Parathyroid adenoma (tissue), 2 donors: ENCODE measurements around the gene EXOC4.

Experiments used
- H2AFZ ChIP-seq: fragments of 300-600 bp; sonication (generic); one replicate; pipeline ENCODE4 v1.7.0; 2017; ENCODE audit warnings: antibody characterized with exemption, mild to moderate bottlenecking
- H3K27ac ChIP-seq: fragments of 300-600 bp; sonication (generic); one replicate; pipeline ENCODE4 v1.7.0; 2017
- H3K27me3 ChIP-seq: fragments of 300-600 bp; sonication (generic); one replicate; pipeline ENCODE4 v1.7.0; 2017; ENCODE audit warnings: low read length; ENCODE audit not compliant: control insufficient read depth, insufficient read depth
- H3K36me3 ChIP-seq: fragments of 300-600 bp; sonication (generic); one replicate; pipeline ENCODE4 v1.7.0; 2017; ENCODE audit warnings: low read length; ENCODE audit not compliant: control insufficient read depth, insufficient read depth
- H3K4me1 ChIP-seq: fragments of 300-600 bp; sonication (generic); one replicate; pipeline ENCODE4 v1.7.0; 2017; ENCODE audit warnings: control low read depth
- H3K4me2 ChIP-seq: fragments of 300-600 bp; sonication (generic); one replicate; pipeline ENCODE4 v1.7.0; 2017; ENCODE audit warnings: low read length
- H3K4me3 ChIP-seq: fragments of 300-600 bp; sonication (generic); one replicate; pipeline ENCODE4 v1.7.0; 2017; ENCODE audit warnings: low read depth, low read length
- H3K79me2 ChIP-seq: fragments of 300-600 bp; sonication (generic); one replicate; pipeline ENCODE4 v1.7.0; 2017; ENCODE audit warnings: control low read depth
- H3K9ac ChIP-seq: fragments of 300-600 bp; sonication (generic); one replicate; pipeline ENCODE4 v1.7.0; 2017; ENCODE audit warnings: mild to moderate bottlenecking
- H3K9me3 ChIP-seq: fragments of 300-600 bp; sonication (generic); one replicate; pipeline ENCODE4 v1.7.0; 2017; ENCODE audit warnings: low read length; ENCODE audit not compliant: control insufficient read depth
- CTCF ChIP-seq: fragments of 300-600 bp; sonication (generic); IDR thresholded peaks from one replicate; pipeline ENCODE4 v1.7.0; 2017; ENCODE audit warnings: antibody characterized with exemption, mild to moderate bottlenecking
- donor health status: primary hyperparathyroidism.

EXOC4 gene

DNA sequence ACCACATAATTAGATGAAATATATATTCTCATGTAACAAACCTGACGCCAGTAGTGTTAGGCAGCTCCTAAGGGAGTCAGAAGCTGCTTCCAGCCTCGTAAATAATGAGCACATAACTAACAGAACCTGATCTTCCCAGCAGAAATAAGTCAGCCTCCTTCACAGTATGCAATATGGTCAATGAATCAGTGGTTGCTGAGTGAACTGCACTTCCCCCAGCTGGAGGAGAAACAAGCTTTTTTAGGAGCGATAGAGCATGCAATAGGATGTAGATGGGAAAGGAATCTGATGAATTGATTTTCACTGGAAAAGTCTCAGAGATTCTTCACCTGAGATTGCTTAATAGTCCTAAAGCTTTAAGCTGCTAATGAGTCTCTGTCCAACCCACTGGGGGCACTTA is 537.1 kb downstream of the EXOC4 start:
- no peaks in the 10 kb centered on the region for H3K36me3 ChIP-seq
- H3K27ac ChIP-seq: no peak overlapping the region
- H3K27me3 ChIP-seq: no peaks in the 10 kb centered on the region
- H2AFZ ChIP-seq: no peak overlapping the region
- TF ChIP-seq CTCF: no peak
- H3K4me3 ChIP-seq: no peak overlapping the region
- no peak overlapping the region for H3K4me2 ChIP-seq
- H3K9ac ChIP-seq: no peak overlapping the region
- H3K79me2 ChIP-seq: no peaks in the 10 kb centered on the region
- no peaks in the 10 kb centered on the region for H3K4me1 ChIP-seq
- no peaks in the 10 kb centered on the region for H3K9me3 ChIP-seq

- no peak overlapping the region for H3K9ac ChIP-seq
- H3K4me3 ChIP-seq: no peak overlapping the region
- H3K4me1 ChIP-seq: no peaks in the 10 kb centered on the region
- no peak overlapping the region for H2AFZ ChIP-seq
- no peaks in the 10 kb centered on the region for H3K36me3 ChIP-seq
- H3K79me2 ChIP-seq: no peaks in the 10 kb centered on the region
- no peak for TF ChIP-seq CTCF
- H3K27ac ChIP-seq: no peak overlapping the region
- no peaks in the 10 kb centered on the region for H3K9me3 ChIP-seq
- H3K27me3 ChIP-seq: no peaks in the 10 kb centered on the region
- H3K4me2 ChIP-seq: no peak overlapping the region
These were observed 538.0 kb downstream of the EXOC4 start for GRCh38 chr7:133790911-133791310.

GRCh38 chr7:133794479-133794878 is 541.6 kb downstream of the EXOC4 start:
- Histone ChIP-seq H3K9me3 (no peaks in the 10 kb centered on the region), H3K79me2 (no peaks in the 10 kb centered on the region), H3K36me3 (no peaks in the 10 kb centered on the region), H3K27me3 (no peaks in the 10 kb centered on the region), H3K4me1 (no peaks in the 10 kb centered on the region), H3K4me2 (no peak overlapping the region), H3K27ac (no peak overlapping the region), H3K4me3 (no peak overlapping the region), H3K9ac (no peak overlapping the region), H2AFZ (no peak overlapping the region)
- no peak for TF ChIP-seq CTCF

- no peak overlapping the region for H2AFZ ChIP-seq
- TF ChIP-seq CTCF: no peak
- no peak overlapping the region for H3K4me3 ChIP-seq
- no peaks in the 10 kb centered on the region for H3K36me3 ChIP-seq
- H3K27ac ChIP-seq: no peak overlapping the region
- H3K27me3 ChIP-seq: no peaks in the 10 kb centered on the region
- H3K9ac ChIP-seq: no peak overlapping the region
- no peaks in the 10 kb centered on the region for H3K4me1 ChIP-seq
- no peaks in the 10 kb centered on the region for H3K9me3 ChIP-seq
- H3K4me2 ChIP-seq: no peak overlapping the region
- no peaks in the 10 kb centered on the region for H3K79me2 ChIP-seq
These were observed 542.3 kb downstream of the EXOC4 start for GRCh38 chr7:133795068-133795665.
